GM18499 (cell line): ENCODE measurements around the gene SPNS2.

Experiments
- ATAC-seq: cut with Tn5 transposase; IDR thresholded peaks from one replicate; pipeline ENCODE4 v1.9.1; 2021; ENCODE audit warnings: moderate number of reproducible peaks; ENCODE audit not compliant: insufficient read depth, unreplicated experiment

The SPNS2 gene

GRCh38 chr17:4583782-4584100, 85.1 kb downstream of the SPNS2 start:
- no peak for ATAC-seq

GRCh38 chr17:4584101-4584916, 85.6 kb downstream of the SPNS2 start, which contains the start of gene SMTNL2:
TSS of gene SMTNL2 (plus strand) at chr17:4584529. CDS start at chr17:4584606, 77 bp downstream.
- no peak for ATAC-seq

GRCh38 chr17:4584917-4585637, 86.4 kb downstream of the SPNS2 start:
- ATAC-seq: no peak

GRCh38 chr17:4585638-4585994, 86.9 kb downstream of the SPNS2 start:
- ATAC-seq: no peak

GRCh38 chr17:4586043-4586442, 87.4 kb downstream of the SPNS2 start:
- ATAC-seq: no peak

GRCh38 chr17:4587195-4587594, 88.5 kb downstream of the SPNS2 start:
- ATAC-seq: no peak

GRCh38 chr17:4587803-4588202, 89.1 kb downstream of the SPNS2 start:
- ATAC-seq: no peak

GRCh38 chr17:4588391-4588790, 89.7 kb downstream of the SPNS2 start:
- no peak for ATAC-seq
